ENCODE results near the gene MSI2.

- TF ChIP-seq CTCF (IDR thresholded peaks at IDR 0.05), result no peak
- no peak for TF ChIP-seq POLR2A (IDR thresholded peaks at IDR 0.05)
These were observed 327.8 kb downstream of the MSI2 start for GRCh38 chr17:57584050-57584551.
